Suprapubic skin (tissue), 4 donors: ENCODE data around the gene PRDM4.

Source experiments
- CTCF ChIP-seq, 2 donors: fragments of 200-600 bp in 1 of 2; fragments of 450-650 bp in 1 of 2; sonication (generic) in 1 of 2; IDR thresholded peaks; one replicate each; pipeline ENCODE4 v1.5.1; 2016 to 2019; ENCODE audit warnings: antibody characterized with exemption in 2 of 2, mild to moderate bottlenecking in 1 of 2, moderate library complexity in 1 of 2
- POLR2A ChIP-seq, 2 donors: fragments of 450-650 bp; IDR thresholded peaks; one replicate each; pipeline ENCODE4 v1.6.1; 2017; ENCODE audit warnings: antibody characterized with exemption in 2 of 2, mild to moderate bottlenecking in 2 of 2, moderate library complexity in 2 of 2
- POLR2AphosphoS5 ChIP-seq, 3 donors: sonication (generic); formaldehyde crosslinking; IDR thresholded peaks; one replicate each; pipeline ENCODE4 v1.6.1; 2017; ENCODE audit warnings: antibody characterized with exemption in 3 of 3

GRCh38 chr12:107805488-107806180 is 44.7 kb upstream of the PRDM4 start:
- TF ChIP-seq CTCF (IDR thresholded peaks at IDR 0.05) (no peak), POLR2A (IDR thresholded peaks at IDR 0.05) (no peak), POLR2AphosphoS5 (IDR thresholded peaks at IDR 0.05) (no peak)
